Ishikawa (cell line): ENCODE data around the gene STYK1.

ENCODE experiments used
- CEBPB ChIP-seq: IDR thresholded peaks from 2 replicates; pipeline ENCODE4 v1.6.1; 2012
- CREB1 ChIP-seq: IDR thresholded peaks from 2 replicates; pipeline ENCODE4 v1.6.1; 2012; ENCODE audit warnings: low read depth
- EGR1 ChIP-seq: IDR thresholded peaks from 2 replicates; pipeline ENCODE4 v1.6.1; 2012
- EP300 ChIP-seq: IDR thresholded peaks from 2 replicates; pipeline ENCODE4 v1.6.1; 2012; ENCODE audit warnings: borderline replicate concordance
- FOXM1 ChIP-seq: IDR thresholded peaks from 2 replicates; pipeline ENCODE4 v1.6.1; 2012; ENCODE audit warnings: low read depth, borderline replicate concordance
- MAX ChIP-seq: IDR thresholded peaks from 2 replicates; pipeline ENCODE4 v1.6.1; 2012
- NFIC ChIP-seq: IDR thresholded peaks from 2 replicates; pipeline ENCODE4 v1.6.1; 2012
- RAD21 ChIP-seq: IDR thresholded peaks from 2 replicates; pipeline ENCODE4 v1.6.1; 2012; ENCODE audit warnings: low read depth
- TAF1 ChIP-seq: IDR thresholded peaks from 2 replicates; pipeline ENCODE4 v1.6.1; 2012; ENCODE audit warnings: low read depth, mild to moderate bottlenecking
- TCF12 ChIP-seq: IDR thresholded peaks from 2 replicates; pipeline ENCODE4 v1.6.1; 2012; ENCODE audit warnings: low read depth
- TEAD4 ChIP-seq: IDR thresholded peaks from 2 replicates; pipeline ENCODE4 v1.6.1; 2012
- YY1 ChIP-seq: IDR thresholded peaks from 2 replicates; pipeline ENCODE4 v1.6.1; 2012; ENCODE audit warnings: low read depth
- ZBTB7A ChIP-seq: IDR thresholded peaks from 2 replicates; pipeline ENCODE4 v1.6.1; 2012; ENCODE audit warnings: low read depth
- TF ChIP-seq, protein P1 (sequence below): IDR thresholded peaks from 2 replicates; pipeline ENCODE4 v1.6.1; 2012; ENCODE audit warnings: low read depth, mild to moderate bottlenecking
- TF ChIP-seq, protein P2 (sequence below): IDR thresholded peaks from 2 replicates; pipeline ENCODE4 v1.6.1; 2012

The STYK1 gene

GRCh38 chr12:10641735-10642500 is 31.9 kb downstream of the STYK1 start:
- TF ChIP-seq FOXM1 (no peak), CREB1 (no peak), RAD21 (no peak), YY1 (no peak), CEBPB (no peak), NFIC (no peak), EP300 (no peak), TEAD4 (no peak)
- TF ChIP-seq, protein P1, sequence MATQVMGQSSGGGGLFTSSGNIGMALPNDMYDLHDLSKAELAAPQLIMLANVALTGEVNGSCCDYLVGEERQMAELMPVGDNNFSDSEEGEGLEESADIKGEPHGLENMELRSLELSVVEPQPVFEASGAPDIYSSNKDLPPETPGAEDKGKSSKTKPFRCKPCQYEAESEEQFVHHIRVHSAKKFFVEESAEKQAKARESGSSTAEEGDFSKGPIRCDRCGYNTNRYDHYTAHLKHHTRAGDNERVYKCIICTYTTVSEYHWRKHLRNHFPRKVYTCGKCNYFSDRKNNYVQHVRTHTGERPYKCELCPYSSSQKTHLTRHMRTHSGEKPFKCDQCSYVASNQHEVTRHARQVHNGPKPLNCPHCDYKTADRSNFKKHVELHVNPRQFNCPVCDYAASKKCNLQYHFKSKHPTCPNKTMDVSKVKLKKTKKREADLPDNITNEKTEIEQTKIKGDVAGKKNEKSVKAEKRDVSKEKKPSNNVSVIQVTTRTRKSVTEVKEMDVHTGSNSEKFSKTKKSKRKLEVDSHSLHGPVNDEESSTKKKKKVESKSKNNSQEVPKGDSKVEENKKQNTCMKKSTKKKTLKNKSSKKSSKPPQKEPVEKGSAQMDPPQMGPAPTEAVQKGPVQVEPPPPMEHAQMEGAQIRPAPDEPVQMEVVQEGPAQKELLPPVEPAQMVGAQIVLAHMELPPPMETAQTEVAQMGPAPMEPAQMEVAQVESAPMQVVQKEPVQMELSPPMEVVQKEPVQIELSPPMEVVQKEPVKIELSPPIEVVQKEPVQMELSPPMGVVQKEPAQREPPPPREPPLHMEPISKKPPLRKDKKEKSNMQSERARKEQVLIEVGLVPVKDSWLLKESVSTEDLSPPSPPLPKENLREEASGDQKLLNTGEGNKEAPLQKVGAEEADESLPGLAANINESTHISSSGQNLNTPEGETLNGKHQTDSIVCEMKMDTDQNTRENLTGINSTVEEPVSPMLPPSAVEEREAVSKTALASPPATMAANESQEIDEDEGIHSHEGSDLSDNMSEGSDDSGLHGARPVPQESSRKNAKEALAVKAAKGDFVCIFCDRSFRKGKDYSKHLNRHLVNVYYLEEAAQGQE: no peak

- no peak for TF ChIP-seq FOXM1
- TF ChIP-seq CREB1: no peak
- no peak for TF ChIP-seq TCF12
- TF ChIP-seq, protein P2, sequence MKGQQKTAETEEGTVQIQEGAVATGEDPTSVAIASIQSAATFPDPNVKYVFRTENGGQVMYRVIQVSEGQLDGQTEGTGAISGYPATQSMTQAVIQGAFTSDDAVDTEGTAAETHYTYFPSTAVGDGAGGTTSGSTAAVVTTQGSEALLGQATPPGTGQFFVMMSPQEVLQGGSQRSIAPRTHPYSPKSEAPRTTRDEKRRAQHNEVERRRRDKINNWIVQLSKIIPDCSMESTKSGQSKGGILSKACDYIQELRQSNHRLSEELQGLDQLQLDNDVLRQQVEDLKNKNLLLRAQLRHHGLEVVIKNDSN: no peak
- TF ChIP-seq NFIC: no peak
- TF ChIP-seq EGR1: no peak
- TF ChIP-seq MAX: no peak
- TF ChIP-seq, protein P1: no peak
- no peak for TF ChIP-seq TAF1
- no peak for TF ChIP-seq CEBPB
- TF ChIP-seq TEAD4: no peak
- TF ChIP-seq RAD21: no peak
- no peak for TF ChIP-seq YY1
- TF ChIP-seq EP300: no peak
- TF ChIP-seq ZBTB7A: no peak
These were observed 35.1 kb downstream of the STYK1 start for GRCh38 chr12:10638728-10639127.

- TF ChIP-seq EP300: no peak
- no peak for TF ChIP-seq MAX
- TF ChIP-seq CEBPB: no peak
- no peak for TF ChIP-seq CREB1
- TF ChIP-seq RAD21: no peak
These were observed 37.2 kb downstream of the STYK1 start for GRCh38 chr12:10636611-10637010.

- TF ChIP-seq TEAD4 (no peak), CREB1 (no peak), NFIC (no peak), MAX (no peak), FOXM1 (no peak), CEBPB (no peak), YY1 (no peak), TAF1 (no peak), EGR1 (no peak), EP300 (no peak), RAD21 (no peak), TCF12 (no peak), ZBTB7A (no peak)
- TF ChIP-seq, protein P2: no peak
- TF ChIP-seq, protein P1: no peak
These were observed 37.7 kb downstream of the STYK1 start for GRCh38 chr12:10636124-10636523.

DNA sequence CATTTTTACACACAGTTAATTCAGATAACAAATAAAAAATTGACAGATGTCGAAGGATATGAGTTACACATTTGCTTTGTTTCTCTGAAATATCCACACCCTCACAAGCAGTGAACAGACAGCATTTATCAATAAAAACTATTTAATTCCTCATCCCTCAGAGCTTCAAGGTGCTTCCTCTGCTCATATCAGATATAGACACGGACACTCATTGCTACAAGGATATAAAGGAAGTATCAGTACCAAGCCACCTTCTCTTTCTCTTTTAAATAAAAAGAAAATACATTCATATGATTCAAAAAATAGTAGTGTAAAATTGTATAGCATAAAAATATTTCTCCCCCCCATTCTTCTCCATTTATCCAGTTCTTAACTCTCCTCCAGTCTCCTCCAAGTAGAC is 38.5 kb downstream of the STYK1 start:
- TF ChIP-seq, protein P1: no peak
- TF ChIP-seq TCF12: no peak
